Measurements from ENCODE around the gene CHEK2.

Gene CHEK2
- long read RNA-seq, transcript CHEK2-204 (16 exons, 1,971 nt): minor isoform, 12 of 257 reads
- long read RNA-seq, transcript CHEK2-202 (14 exons, 1,771 nt): minor isoform, 54 of 257 reads
- long read RNA-seq, transcript CHEK2-208 (15 exons, 1,844 nt): major isoform, 119 of 257 reads
- long read RNA-seq, partial matches to known transcripts: 9 of 257 reads
- long read RNA-seq, other reads (novel, unspliced or antisense): 60 of 257 reads

DNA sequence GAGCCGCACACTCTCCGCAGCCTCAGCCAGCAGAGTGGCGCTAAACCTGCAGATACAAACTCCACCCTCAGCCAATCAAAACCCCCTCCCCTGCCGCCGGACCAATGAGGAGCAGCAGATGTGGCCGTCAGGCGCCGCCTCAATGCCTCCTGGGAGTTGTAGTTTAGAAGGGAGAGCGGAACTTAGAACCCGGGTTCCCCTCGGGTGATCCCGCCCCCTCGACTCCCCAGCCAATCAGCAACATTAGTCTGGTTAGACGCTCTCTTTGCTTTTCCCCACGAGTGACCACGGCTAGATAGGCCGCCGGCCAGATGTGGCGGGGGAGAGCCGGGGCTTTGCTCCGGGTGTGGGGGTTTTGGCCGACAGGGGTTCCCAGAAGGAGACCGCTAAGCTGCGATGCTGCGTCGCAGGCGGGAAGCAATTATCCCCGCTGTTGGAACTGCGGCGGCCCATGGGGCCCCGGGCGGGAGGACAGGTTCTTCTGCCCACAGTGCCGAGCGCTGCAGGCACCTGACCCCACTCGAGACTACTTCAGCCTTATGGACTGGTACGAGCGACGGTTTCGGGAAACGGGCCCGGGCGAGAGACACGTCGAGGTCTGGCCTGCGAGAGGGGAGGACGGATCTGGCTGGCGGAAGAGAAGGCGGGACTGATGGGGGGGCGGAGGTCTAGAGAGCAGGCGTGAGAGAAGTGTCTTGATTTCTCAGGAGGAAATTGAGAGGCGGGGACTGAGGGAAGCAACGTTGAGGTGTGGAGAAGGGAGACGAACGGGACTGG is at the start of gene CHEK2, which contains the start of gene HSCB:
Gene CHEK2 (minus strand): TSS at position 36 of the 777 bp plus-strand sequence. CDS start 7,099 bp downstream, outside the sequence.
Gene HSCB (plus strand): TSS at position 255 of the 777 bp plus-strand sequence. CDS start 57 bp downstream, at position 312.
- Histone ChIP-seq H3K27me3 (ENCODE audit: insufficient read depth, poor library complexity, severe bottlenecking) (no peaks in the 10 kb centered on the region), H3K4me3 (replicated peaks; ENCODE audit: insufficient read depth, low read length) (peak within 1 kb of the TSS; percentile 90), H3K27ac (replicated peaks) (peak within 1 kb of the TSS; percentile 66)
- DNase-seq (ENCODE audit: low read depth in 1 of 2, low spot score in 1 of 2): peak; percentile 91 to 100
- TF ChIP-seq, protein P1, sequence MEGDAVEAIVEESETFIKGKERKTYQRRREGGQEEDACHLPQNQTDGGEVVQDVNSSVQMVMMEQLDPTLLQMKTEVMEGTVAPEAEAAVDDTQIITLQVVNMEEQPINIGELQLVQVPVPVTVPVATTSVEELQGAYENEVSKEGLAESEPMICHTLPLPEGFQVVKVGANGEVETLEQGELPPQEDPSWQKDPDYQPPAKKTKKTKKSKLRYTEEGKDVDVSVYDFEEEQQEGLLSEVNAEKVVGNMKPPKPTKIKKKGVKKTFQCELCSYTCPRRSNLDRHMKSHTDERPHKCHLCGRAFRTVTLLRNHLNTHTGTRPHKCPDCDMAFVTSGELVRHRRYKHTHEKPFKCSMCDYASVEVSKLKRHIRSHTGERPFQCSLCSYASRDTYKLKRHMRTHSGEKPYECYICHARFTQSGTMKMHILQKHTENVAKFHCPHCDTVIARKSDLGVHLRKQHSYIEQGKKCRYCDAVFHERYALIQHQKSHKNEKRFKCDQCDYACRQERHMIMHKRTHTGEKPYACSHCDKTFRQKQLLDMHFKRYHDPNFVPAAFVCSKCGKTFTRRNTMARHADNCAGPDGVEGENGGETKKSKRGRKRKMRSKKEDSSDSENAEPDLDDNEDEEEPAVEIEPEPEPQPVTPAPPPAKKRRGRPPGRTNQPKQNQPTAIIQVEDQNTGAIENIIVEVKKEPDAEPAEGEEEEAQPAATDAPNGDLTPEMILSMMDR (IDR thresholded peaks at IDR 0.05; ENCODE audit: insufficient read depth, low read length): no peak
- TF ChIP-seq SPI1 (IDR thresholded peaks at IDR 0.05; ENCODE audit: borderline replicate concordance, low read depth): peak; percentile 70; the same call in 1 of the 2 replicates
- peak; percentile 38; the same call in 1 of the 2 replicates for TF ChIP-seq POLR2AphosphoS5 (IDR thresholded peaks at IDR 0.05; ENCODE audit: low read depth)
- TF ChIP-seq, protein P2, sequence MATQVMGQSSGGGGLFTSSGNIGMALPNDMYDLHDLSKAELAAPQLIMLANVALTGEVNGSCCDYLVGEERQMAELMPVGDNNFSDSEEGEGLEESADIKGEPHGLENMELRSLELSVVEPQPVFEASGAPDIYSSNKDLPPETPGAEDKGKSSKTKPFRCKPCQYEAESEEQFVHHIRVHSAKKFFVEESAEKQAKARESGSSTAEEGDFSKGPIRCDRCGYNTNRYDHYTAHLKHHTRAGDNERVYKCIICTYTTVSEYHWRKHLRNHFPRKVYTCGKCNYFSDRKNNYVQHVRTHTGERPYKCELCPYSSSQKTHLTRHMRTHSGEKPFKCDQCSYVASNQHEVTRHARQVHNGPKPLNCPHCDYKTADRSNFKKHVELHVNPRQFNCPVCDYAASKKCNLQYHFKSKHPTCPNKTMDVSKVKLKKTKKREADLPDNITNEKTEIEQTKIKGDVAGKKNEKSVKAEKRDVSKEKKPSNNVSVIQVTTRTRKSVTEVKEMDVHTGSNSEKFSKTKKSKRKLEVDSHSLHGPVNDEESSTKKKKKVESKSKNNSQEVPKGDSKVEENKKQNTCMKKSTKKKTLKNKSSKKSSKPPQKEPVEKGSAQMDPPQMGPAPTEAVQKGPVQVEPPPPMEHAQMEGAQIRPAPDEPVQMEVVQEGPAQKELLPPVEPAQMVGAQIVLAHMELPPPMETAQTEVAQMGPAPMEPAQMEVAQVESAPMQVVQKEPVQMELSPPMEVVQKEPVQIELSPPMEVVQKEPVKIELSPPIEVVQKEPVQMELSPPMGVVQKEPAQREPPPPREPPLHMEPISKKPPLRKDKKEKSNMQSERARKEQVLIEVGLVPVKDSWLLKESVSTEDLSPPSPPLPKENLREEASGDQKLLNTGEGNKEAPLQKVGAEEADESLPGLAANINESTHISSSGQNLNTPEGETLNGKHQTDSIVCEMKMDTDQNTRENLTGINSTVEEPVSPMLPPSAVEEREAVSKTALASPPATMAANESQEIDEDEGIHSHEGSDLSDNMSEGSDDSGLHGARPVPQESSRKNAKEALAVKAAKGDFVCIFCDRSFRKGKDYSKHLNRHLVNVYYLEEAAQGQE (IDR thresholded peaks at IDR 0.05; ENCODE audit: insufficient replicate concordance, low read depth): no peak
- peak; percentile 79 for TF ChIP-seq GABPA (IDR thresholded peaks at IDR 0.05; ENCODE audit: low read depth)

DNA sequence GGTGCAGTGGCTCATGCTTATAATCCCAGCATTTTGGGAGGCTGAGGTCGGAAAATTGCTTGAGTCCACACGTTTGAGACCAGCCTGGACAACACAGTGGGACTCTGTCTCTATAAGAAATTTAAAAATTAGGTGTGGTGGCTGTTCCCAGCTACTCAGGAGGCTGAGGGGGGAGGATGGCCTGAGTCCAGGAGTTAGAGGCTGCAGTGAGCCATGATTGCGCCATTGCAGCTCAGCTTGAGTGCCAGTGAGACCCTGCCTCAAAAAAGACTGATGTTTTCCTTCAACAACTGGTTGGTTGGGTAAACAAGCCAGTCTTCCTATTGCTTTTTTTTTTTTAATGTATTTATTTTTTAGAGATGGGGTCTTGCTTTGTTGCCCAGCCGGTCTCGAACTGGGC is 49.5 kb upstream of the CHEK2 start:
- H3K27ac ChIP-seq (replicated peaks): no peak overlapping the region
- H3K27me3 ChIP-seq (ENCODE audit: insufficient read depth, poor library complexity, severe bottlenecking): no peaks in the 10 kb centered on the region
- TF ChIP-seq GABPA (IDR thresholded peaks at IDR 0.05; ENCODE audit: low read depth) (no peak), SPI1 (IDR thresholded peaks at IDR 0.05; ENCODE audit: borderline replicate concordance, low read depth) (no peak), POLR2AphosphoS5 (IDR thresholded peaks at IDR 0.05; ENCODE audit: low read depth) (no peak)
- TF ChIP-seq, protein P2 (IDR thresholded peaks at IDR 0.05; ENCODE audit: insufficient replicate concordance, low read depth): no peak
- TF ChIP-seq, protein P1 (IDR thresholded peaks at IDR 0.05; ENCODE audit: insufficient read depth, low read length): no peak
- H3K4me3 ChIP-seq (replicated peaks; ENCODE audit: insufficient read depth, low read length): no peak overlapping the region
- no peak for DNase-seq (ENCODE audit: low read depth in 1 of 2, low spot score in 1 of 2)

DNA sequence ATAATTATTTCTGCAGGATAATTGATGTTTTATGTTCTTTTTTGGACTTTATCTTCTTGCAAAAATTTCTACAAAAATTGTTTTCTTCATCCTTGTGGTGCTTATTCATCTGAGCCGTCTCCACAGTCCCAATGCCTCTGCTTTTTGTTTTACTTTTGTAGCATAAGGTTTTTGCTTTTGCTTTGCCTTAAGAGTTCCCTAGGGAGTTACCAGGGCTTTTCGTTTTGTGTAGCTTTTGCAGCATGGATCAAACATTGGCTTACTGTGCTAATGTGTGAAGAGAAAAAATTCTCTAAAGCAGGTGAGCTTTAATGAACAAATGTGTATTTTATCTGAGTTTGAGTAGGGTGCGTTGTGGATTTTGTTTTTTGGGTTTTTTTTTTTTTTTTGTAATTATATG is 47.0 kb upstream of the CHEK2 start:
- Histone ChIP-seq H3K4me3 (replicated peaks; ENCODE audit: insufficient read depth, low read length) (no peak overlapping the region), H3K27ac (replicated peaks) (no peak overlapping the region), H3K27me3 (ENCODE audit: insufficient read depth, poor library complexity, severe bottlenecking) (no peaks in the 10 kb centered on the region)
- TF ChIP-seq, protein P1 (IDR thresholded peaks at IDR 0.05; ENCODE audit: insufficient read depth, low read length): no peak
- DNase-seq (ENCODE audit: low read depth in 1 of 2, low spot score in 1 of 2): no peak
